NCI-H446 (cell line): Measurements from ENCODE around the gene PXMP4.
A peak's percentile ranks its signal among the peaks of the same experiment; 100 is the strongest.
"Not testable (repeated sequence)": the region's sequence is repeated elsewhere in the genome, so short reads cannot be mapped to it uniquely, and the experiment has no call there.

ENCODE experiments used
- DNase-seq, 2 experiments: peaks; one replicate each; lab custom pipeline; 2025; lab: John Stamatoyannopoulos, UW

The PXMP4 gene

GRCh38 chr20:33719989-33720709 is at the start of gene PXMP4:
PXMP4 (minus strand) TSS chr20:33720310; CDS start chr20:33720207, 103 bp downstream.
- peak; percentile 96 to 99 for DNase-seq

- DNase-seq: no peak
Observed at GRCh38 chr20:33769043-33769442, 48.9 kb upstream of the PXMP4 start.

- DNase-seq: no peak
Observed at GRCh38 chr20:33767777-33768138, 47.6 kb upstream of the PXMP4 start.

GRCh38 chr20:33766686-33767085 is 46.6 kb upstream of the PXMP4 start:
- no peak for DNase-seq

GRCh38 chr20:33765592-33765991 is 45.5 kb upstream of the PXMP4 start:
- no peak for DNase-seq

GRCh38 chr20:33765099-33765498 is 45.0 kb upstream of the PXMP4 start:
- DNase-seq: no peak

- no peak for DNase-seq
Observed at GRCh38 chr20:33761698-33762250, 41.7 kb upstream of the PXMP4 start.

GRCh38 chr20:33757458-33757857 is 37.3 kb upstream of the PXMP4 start:
- no peak for DNase-seq

- no peak for DNase-seq
Observed at GRCh38 chr20:33757046-33757445, 36.9 kb upstream of the PXMP4 start.

GRCh38 chr20:33755936-33756490 is 35.9 kb upstream of the PXMP4 start:
- DNase-seq: not testable (repeated sequence)

GRCh38 chr20:33753763-33754162 is 33.7 kb upstream of the PXMP4 start:
- no peak for DNase-seq

GRCh38 chr20:33753143-33753542 is 33.0 kb upstream of the PXMP4 start:
- no peak for DNase-seq

GRCh38 chr20:33751775-33752174 is 31.7 kb upstream of the PXMP4 start:
- no peak for DNase-seq

- no peak for DNase-seq
Observed at GRCh38 chr20:33746325-33746998, 26.4 kb upstream of the PXMP4 start.

- no peak for DNase-seq
Observed at GRCh38 chr20:33744773-33745385, 24.8 kb upstream of the PXMP4 start.

GRCh38 chr20:33744181-33744580 is 24.1 kb upstream of the PXMP4 start:
- no peak for DNase-seq

GRCh38 chr20:33740189-33740588 is 20.1 kb upstream of the PXMP4 start:
- no peak for DNase-seq

GRCh38 chr20:33739493-33739892 is 19.4 kb upstream of the PXMP4 start:
- no peak for DNase-seq

- DNase-seq: no peak
Observed at GRCh38 chr20:33736962-33737361, 16.9 kb upstream of the PXMP4 start.

GRCh38 chr20:33733654-33734576 is 13.8 kb upstream of the PXMP4 start:
- no peak for DNase-seq

GRCh38 chr20:33732166-33732970 is 12.3 kb upstream of the PXMP4 start:
- peak; percentile 78 to 97 for DNase-seq
